Adrenal gland (tissue), 19 donors: ENCODE data around the gene WDR4. TPM values are rescaled to one million over a fixed set of nuclear protein-coding genes. Genes with fewer than 3 reads are reported as not detected.
"Not testable (repeated sequence)": the region's sequence is repeated elsewhere in the genome, so short reads cannot be mapped to it uniquely, and the experiment has no call there.

Source experiments
- DNase-seq, 7 donors: peaks; one replicate each; pipeline ENCODE4 v3.0.0-alpha.2; 2019 to 2020
- H3K27ac ChIP-seq, 5 donors: fragments of 200-600 bp; sonication (generic) in 4 of 5; 1 replicate in 3 of 5; 2 replicates in 2 of 5; pipeline versions ENCODE4 v1.5.1 to v1.8.0; 2016 to 2020; ENCODE audit warnings: mild to moderate bottlenecking in 1 of 5
- H3K27me3 ChIP-seq: fragments of 200-600 bp; 2 replicates; pipeline ENCODE4 v1.8.0; 2021
- H3K36me3 ChIP-seq, 2 donors: fragments of 200-600 bp; replicated peaks in 1 of 2; 1 replicate in 1 of 2; 2 replicates in 1 of 2; pipeline versions ENCODE4 v1.5.1 to v1.8.0; 2018 to 2022
- H3K4me1 ChIP-seq, 2 donors: fragments of 200-600 bp; replicated peaks in 1 of 2; 1 replicate in 1 of 2; 2 replicates in 1 of 2; pipeline versions ENCODE4 v1.5.1 to v1.8.0; 2018 to 2021
- H3K4me3 ChIP-seq, 4 donors: fragments of 200-600 bp; sonication (generic) in 3 of 4; one replicate each; pipeline ENCODE4 v1.5.1; 2016 to 2018
- H3K9me3 ChIP-seq, 3 donors: fragments of 200-600 bp; sonication (generic) in 1 of 3; replicated peaks in 1 of 3; 1 replicate in 2 of 3; 2 replicates in 1 of 3; pipeline versions ENCODE4 v1.5.1 to v1.8.0; 2016 to 2021
- CTCF ChIP-seq, 6 experiments: fragments of 450-650 bp in 4 of 6; fragments of 200-600 bp in 2 of 6; sonication (generic) in 1 of 6; IDR thresholded peaks; 1 replicate in 5 of 6; 2 replicates in 1 of 6; pipeline versions ENCODE4 v1.5.1 to v1.8.0; 2016 to 2021; ENCODE audit warnings: antibody characterized with exemption in 6 of 6, mild to moderate bottlenecking in 2 of 6, moderate library complexity in 1 of 6
- POLR2A ChIP-seq, 2 donors: fragments of 450-650 bp; IDR thresholded peaks; one replicate each; pipeline ENCODE4 v1.6.1; 2017; ENCODE audit warnings: antibody characterized with exemption in 2 of 2, mild to moderate bottlenecking in 2 of 2, moderate library complexity in 1 of 2
- WGBS, 4 donors: extraction: QIAGEN DNeasy Blood & Tissue Kit in 2 of 4; methylation state at CpG; one replicate each; pipeline versions ENCODE4 v1.1.5 to v1.1.7; 2013 to 2017; 5-methylcytosine and 5-hydroxymethylcytosine counted together
- intact Hi-C, 2 donors: fragments of 100-400 bp; cut with DNase I; formaldehyde crosslinking; loops; one replicate each; pipeline versions ENCODE4 v1.14.1 to v1.15.0; 2022 to 2023
- long read RNA-seq, 10 donors: library from polyadenylated mRNA in 3 of 10; unstranded in 2 of 10; stranded (forward) in 1 of 10; transcript quantifications; one replicate each; pipeline ENCODE4 v2.0.0 and lab custom pipeline, GENCODE V29; 2021 to 2026
- polyA plus RNA-seq, 3 donors: library from polyadenylated mRNA; stranded (reverse); fragments of 200-250 nt in 2 of 3; fragments of 350-450 nt in 1 of 3; fragmentation: Illumina TruSeq in 1 of 3; extraction: RNeasy Lipid Tissue Mini Kit (QIAGEN cat#74804) in 1 of 3; gene quantifications; one replicate each; pipeline ENCODE4 v1.2.3, GENCODE V29; 2013 to 2014
- total RNA-seq, 9 donors: library from RNA; depleted of rRNA in 4 of 9; stranded (reverse); fragments of >200 nt in 4 of 9; fragments of 120-200 nt in 1 of 9; fragmentation: NEBNext Ultra II Directional in 1 of 9; extraction: Animal tissue kit (Norgen Biotek cat#: 25700) in 1 of 9; gene quantifications; one replicate each; pipeline versions ENCODE4 v1.1.0 to v1.2.4, GENCODE V29; 2013 to 2023
- donor health status: healthy with polysubstance abuse.
- donor health status: Bipolar disorder and iron deficiency.
- donor health status: DM: yes; HTN: yes; CAD: no.
- donor health status: DM: no; HTN: no; CAD: no.
- donor health status: DM: no; HTN: no; CAD: no.
- donor health status: DM: yes; HTN: yes; CAD: no.

The WDR4 gene
- total RNA-seq (10 to 100 TPM in 3 of 9 donors, 1 to 10 TPM in 6; 3.6 to 19.3 (median 5.4) TPM), polyA plus RNA-seq (1 to 10 TPM; 5.0 to 10.0 (median 6.3) TPM)
- long read RNA-seq, donor 1, partial matches to known transcripts, result 0 of 1 reads
- long read RNA-seq, donor 1, other reads (novel, unspliced or antisense), result 0 of 1 reads
- long read RNA-seq, donor 2, partial matches to known transcripts, result 5 of 7 reads
- long read RNA-seq, donor 2, other reads (novel, unspliced or antisense), result 0 of 7 reads
- long read RNA-seq, donor 3, result 0 reads
- long read RNA-seq, donor 4, partial matches to known transcripts, result 0 of 5 reads
- long read RNA-seq, donor 4, other reads (novel, unspliced or antisense), result 4 of 5 reads
- long read RNA-seq, donor 5, partial matches to known transcripts, result 6 of 25 reads
- long read RNA-seq, donor 5, other reads (novel, unspliced or antisense), result 13 of 25 reads
- long read RNA-seq, donor 6, partial matches to known transcripts, result 0 of 1 reads
- long read RNA-seq, donor 6, other reads (novel, unspliced or antisense), result 1 of 1 reads
- long read RNA-seq, donor 7, partial matches to known transcripts, result 12 of 50 reads
- long read RNA-seq, donor 7, other reads (novel, unspliced or antisense), result 36 of 50 reads
- long read RNA-seq, donor 8, partial matches to known transcripts, result 0 of 1 reads
- long read RNA-seq, donor 8, other reads (novel, unspliced or antisense), result 0 of 1 reads
- long read RNA-seq, donor 9, partial matches to known transcripts, result 32 of 74 reads
- long read RNA-seq, donor 9, other reads (novel, unspliced or antisense), result 41 of 74 reads
- long read RNA-seq, donor 10, partial matches to known transcripts, result 0 of 1 reads
- long read RNA-seq, donor 10, other reads (novel, unspliced or antisense), result 0 of 1 reads

GRCh38 chr21:42878993-42879787 is at the start of gene WDR4:
Gene WDR4 (minus strand): TSS chr21:42879539. CDS start chr21:42879495, 44 bp downstream.
- DNase-seq, result peak; percentile 97 to 99 (median 98)
- TF ChIP-seq CTCF (IDR thresholded peaks at IDR 0.05) (no peak), POLR2A (IDR thresholded peaks at IDR 0.05) (peak; percentile 53 to 80)
- Histone ChIP-seq H3K4me1 (peaks cover 14 to 18% of the 10 kb centered on the region in 2 donors), H3K27me3 (no peaks in the 10 kb centered on the region), H3K4me3 (peak within 1 kb of the TSS; percentile 36 to 84 (median 75)), H3K27ac (peak within 1 kb of the TSS; percentile 61 to 88 (median 78)), H3K36me3 (peaks cover 0 to 16% of the 10 kb centered on the region in 2 donors), H3K9me3 (no peaks in the 10 kb centered on the region)
- WGBS, 4 donors, result 0% methylated on average over 35 to 80 of the region's 80 CpGs; no CpG with 5 or more reads in 1 of the 4 donors
- intact Hi-C loops, result no loop called here

DNA sequence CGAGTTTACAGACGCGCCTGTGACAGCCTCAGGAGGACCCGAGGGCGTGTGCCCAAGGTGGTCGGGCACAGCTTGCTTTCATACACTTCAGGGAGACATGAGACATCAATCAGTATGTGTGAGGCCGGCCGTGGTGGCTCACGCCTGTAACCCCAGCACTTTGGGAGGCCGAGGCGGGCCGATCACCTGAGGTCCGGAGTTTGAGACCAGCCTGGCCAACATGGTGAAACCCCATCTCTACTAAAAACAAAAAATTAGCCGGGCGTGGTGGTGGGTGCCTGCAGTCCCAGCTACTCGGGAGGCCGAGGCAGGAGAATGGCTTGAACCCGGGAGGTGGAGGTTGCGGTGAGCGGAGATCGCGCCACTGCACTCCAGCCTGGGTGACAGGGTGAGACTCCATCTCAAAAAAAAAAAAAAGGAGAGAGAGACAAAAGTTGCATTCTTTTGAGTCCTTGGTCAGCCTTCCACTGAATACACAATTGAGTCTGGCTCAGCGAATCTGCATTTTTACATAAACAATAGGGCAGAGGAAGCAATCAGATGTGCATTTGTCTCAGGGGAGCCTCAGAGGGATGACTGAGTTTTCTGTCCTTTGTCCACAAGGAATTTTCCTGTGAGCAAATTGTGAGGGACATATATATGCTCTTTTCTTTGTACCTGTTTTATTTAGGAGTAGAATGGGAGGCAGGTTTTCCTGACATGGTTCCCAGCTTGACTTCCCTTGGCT is 48.3 kb upstream of the WDR4 start:
- H3K4me1 ChIP-seq, H3K36me3 ChIP-seq, H3K27ac ChIP-seq, DNase-seq, H3K9me3 ChIP-seq, intact Hi-C loops, H3K27me3 ChIP-seq, H3K4me3 ChIP-seq: not testable (repeated sequence)
- WGBS, 4 donors, result 92 to 94% (median 93%) methylated on average over 18 to 23 of the region's 23 CpGs

DNA sequence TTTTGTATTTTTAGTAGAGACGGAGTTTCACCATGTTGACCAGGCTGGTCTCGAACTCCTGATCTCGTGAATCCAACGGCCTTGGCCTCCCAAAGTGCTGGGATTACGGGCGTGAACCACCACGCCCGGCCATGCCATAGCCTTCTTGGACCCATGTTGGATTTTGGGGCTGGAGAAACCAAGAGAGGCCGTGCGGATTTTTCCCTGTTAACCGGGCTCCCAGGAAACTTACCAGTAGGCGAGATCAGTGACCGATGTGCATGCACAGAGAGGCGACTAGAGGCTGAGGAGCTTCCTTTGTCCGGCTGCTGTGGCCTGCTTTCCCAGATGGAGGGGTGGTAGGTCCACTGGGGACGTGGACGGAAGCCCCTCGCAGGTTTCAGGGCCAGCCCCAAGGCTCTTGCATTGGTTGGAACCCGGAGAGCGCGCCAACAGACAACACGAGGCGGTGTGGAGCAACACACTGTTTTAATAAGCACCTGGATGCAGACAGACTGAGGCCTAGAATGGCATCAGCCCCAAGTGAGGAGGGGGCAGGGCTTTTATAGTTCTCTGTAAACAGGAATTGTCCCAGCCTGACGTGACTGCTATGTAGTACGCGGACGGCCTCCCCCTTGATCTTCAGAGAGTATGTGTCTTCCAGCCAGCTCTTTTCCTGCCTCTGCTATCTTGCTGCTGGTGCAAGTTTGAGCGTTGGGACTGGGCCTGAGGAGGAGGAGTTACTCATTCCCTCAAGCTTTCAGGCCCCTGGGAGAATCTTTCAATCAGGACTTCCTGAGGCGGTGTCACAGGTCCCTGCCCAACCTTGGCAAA is 46.0 kb upstream of the WDR4 start, which contains the start of gene ERVH48-1:
TSS of gene ERVH48-1 (minus strand) at position 517 of the 813 bp plus-strand sequence. CDS start 6,624 bp downstream, outside the sequence.
- Histone ChIP-seq H3K27me3 (no peaks in the 10 kb centered on the region), H3K36me3 (no peaks in the 10 kb centered on the region), H3K27ac (no peak within 1 kb of the TSS), H3K9me3 (no peaks in the 10 kb centered on the region), H3K4me1 (no peaks in the 10 kb centered on the region), H3K4me3 (no peak within 1 kb of the TSS)
- TF ChIP-seq CTCF (IDR thresholded peaks at IDR 0.05) (no peak), POLR2A (IDR thresholded peaks at IDR 0.05) (no peak)
- intact Hi-C loops, result no loop called here
- DNase-seq, result no peak
- WGBS, 4 donors, result 75 to 92% (median 88%) methylated on average over 10 to 29 of the region's 29 CpGs
